ENCODE results near the gene WDR1. TPM values are rescaled to one million over a fixed set of nuclear protein-coding genes. Genes with fewer than 3 reads are reported as not detected.

Gene WDR1
- polyA plus RNA-seq, 3 donors: 206 to 251 (median 243) TPM

DNA sequence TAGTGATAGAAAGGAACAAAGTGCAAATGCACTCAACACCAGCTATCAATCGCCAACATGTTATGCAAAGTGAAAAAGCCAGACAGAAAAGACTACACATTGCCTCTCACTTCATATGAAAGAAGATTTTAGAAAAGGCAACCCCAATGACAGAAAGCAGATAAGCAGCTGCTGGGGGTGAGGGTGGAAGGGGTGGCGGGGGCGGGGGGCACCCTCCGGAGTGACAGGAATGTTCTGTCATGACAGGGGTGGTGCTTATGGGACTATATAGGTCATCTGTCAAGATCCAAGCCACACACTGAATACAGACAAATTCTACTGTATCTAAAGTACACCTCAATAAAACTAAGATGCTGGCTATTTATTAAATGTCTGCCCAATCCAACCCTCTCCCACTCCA is 10.7 kb downstream of the WDR1 start:
- Histone ChIP-seq H2AFZ (ENCODE audit: insufficient read depth, low read depth, low read length, poor library complexity, severe bottlenecking) (no peak overlapping the region), H3K9me3 (replicated peaks in 1 of 2; ENCODE audit: control insufficient read depth in 1 of 2, insufficient read depth in 1 of 2, low read length in 2 of 2) (no peaks in the 10 kb centered on the region), H3K4me2 (replicated peaks; ENCODE audit: extremely low read depth, low read length, poor library complexity, severe bottlenecking) (no peak overlapping the region), H3K79me2 (ENCODE audit: insufficient read depth, low read length) (peaks cover 100% of the 10 kb centered on the region), H3K27ac (ENCODE audit: low read depth in 1 of 2, low read length in 2 of 2) (peak overlapping the region in 1 of 2 donors; percentile 69), H3K4me3 (replicated peaks in 1 of 3; ENCODE audit: low read depth in 2 of 3, low read length in 3 of 3) (no peak overlapping the region), H3K27me3 (ENCODE audit: control insufficient read depth in 2 of 2, insufficient read depth in 2 of 2, low read length in 2 of 2) (no peaks in the 10 kb centered on the region), H3K36me3 (replicated peaks in 1 of 2; ENCODE audit: control insufficient read depth in 1 of 2, insufficient read depth in 2 of 2, low read length in 2 of 2) (peaks cover 73 to 94% of the 10 kb centered on the region in 2 donors), H3K4me1 (ENCODE audit: control insufficient read depth in 1 of 2, insufficient read depth in 2 of 2, low read length in 2 of 2) (peaks cover 32 to 55% of the 10 kb centered on the region in 2 donors), H4K20me1 (ENCODE audit: insufficient read depth, low read length) (peaks cover 100% of the 10 kb centered on the region), H3K9ac (ENCODE audit: insufficient read depth, low read length, poor library complexity, severe bottlenecking) (no peak overlapping the region)
- no peak overlapping the region for H3K4me3 Mint-ChIP-seq
- DNase-seq: no peak
- peaks cover 82 to 92% of the 10 kb centered on the region in 2 donors for H3K36me3 Mint-ChIP-seq
- H3K4me1 Mint-ChIP-seq: peaks cover 83% of the 10 kb centered on the region
- no peaks in the 10 kb centered on the region for H3K9me3 Mint-ChIP-seq
- H3K27ac Mint-ChIP-seq: peak overlapping the region in 6 of 7 donors; percentile 71 to 92 (median 84)
- H3K27me3 Mint-ChIP-seq (ENCODE audit: low read depth in 3 of 3): peaks cover 0 to 4% (median 3%) of the 10 kb centered on the region in 3 donors
- intact Hi-C loops (cut with micrococcal nuclease): no loop called here
- no CpG with 5 or more reads among the region's 4 CpGs for WGBS (ENCODE audit: insufficient coverage)
- TF ChIP-seq, protein P1, sequence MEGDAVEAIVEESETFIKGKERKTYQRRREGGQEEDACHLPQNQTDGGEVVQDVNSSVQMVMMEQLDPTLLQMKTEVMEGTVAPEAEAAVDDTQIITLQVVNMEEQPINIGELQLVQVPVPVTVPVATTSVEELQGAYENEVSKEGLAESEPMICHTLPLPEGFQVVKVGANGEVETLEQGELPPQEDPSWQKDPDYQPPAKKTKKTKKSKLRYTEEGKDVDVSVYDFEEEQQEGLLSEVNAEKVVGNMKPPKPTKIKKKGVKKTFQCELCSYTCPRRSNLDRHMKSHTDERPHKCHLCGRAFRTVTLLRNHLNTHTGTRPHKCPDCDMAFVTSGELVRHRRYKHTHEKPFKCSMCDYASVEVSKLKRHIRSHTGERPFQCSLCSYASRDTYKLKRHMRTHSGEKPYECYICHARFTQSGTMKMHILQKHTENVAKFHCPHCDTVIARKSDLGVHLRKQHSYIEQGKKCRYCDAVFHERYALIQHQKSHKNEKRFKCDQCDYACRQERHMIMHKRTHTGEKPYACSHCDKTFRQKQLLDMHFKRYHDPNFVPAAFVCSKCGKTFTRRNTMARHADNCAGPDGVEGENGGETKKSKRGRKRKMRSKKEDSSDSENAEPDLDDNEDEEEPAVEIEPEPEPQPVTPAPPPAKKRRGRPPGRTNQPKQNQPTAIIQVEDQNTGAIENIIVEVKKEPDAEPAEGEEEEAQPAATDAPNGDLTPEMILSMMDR (IDR thresholded peaks at IDR 0.05): no peak

GRCh38 chr4:10105421-10105820 is 11.2 kb downstream of the WDR1 start:
- Histone ChIP-seq H2AFZ (ENCODE audit: insufficient read depth, low read depth, low read length, poor library complexity, severe bottlenecking) (no peak overlapping the region), H3K27ac (ENCODE audit: low read depth in 1 of 2, low read length in 2 of 2) (peak overlapping the region in 1 of 2 donors; percentile 69), H3K4me2 (replicated peaks; ENCODE audit: extremely low read depth, low read length, poor library complexity, severe bottlenecking) (no peak overlapping the region), H3K79me2 (ENCODE audit: insufficient read depth, low read length) (peaks cover 100% of the 10 kb centered on the region), H3K36me3 (replicated peaks in 1 of 2; ENCODE audit: control insufficient read depth in 1 of 2, insufficient read depth in 2 of 2, low read length in 2 of 2) (peaks cover 70 to 91% of the 10 kb centered on the region in 2 donors), H3K9ac (ENCODE audit: insufficient read depth, low read length, poor library complexity, severe bottlenecking) (no peak overlapping the region), H3K4me1 (ENCODE audit: control insufficient read depth in 1 of 2, insufficient read depth in 2 of 2, low read length in 2 of 2) (peaks cover 37 to 59% of the 10 kb centered on the region in 2 donors), H3K9me3 (replicated peaks in 1 of 2; ENCODE audit: control insufficient read depth in 1 of 2, insufficient read depth in 1 of 2, low read length in 2 of 2) (no peaks in the 10 kb centered on the region), H3K27me3 (ENCODE audit: control insufficient read depth in 2 of 2, insufficient read depth in 2 of 2, low read length in 2 of 2) (no peaks in the 10 kb centered on the region), H4K20me1 (ENCODE audit: insufficient read depth, low read length) (peaks cover 100% of the 10 kb centered on the region), H3K4me3 (replicated peaks in 1 of 3; ENCODE audit: low read depth in 2 of 3, low read length in 3 of 3) (no peak overlapping the region)
- Mint-ChIP-seq H3K27ac (peak overlapping the region in 6 of 7 donors; percentile 2 to 88 (median 62)), H3K27me3 (ENCODE audit: low read depth in 3 of 3) (peaks cover 0 to 4% (median 3%) of the 10 kb centered on the region in 3 donors), H3K9me3 (no peaks in the 10 kb centered on the region), H3K36me3 (peaks cover 81 to 92% of the 10 kb centered on the region in 2 donors), H3K4me3 (no peak overlapping the region), H3K4me1 (peaks cover 83% of the 10 kb centered on the region)
- no peak for DNase-seq
- TF ChIP-seq, protein P1 (IDR thresholded peaks at IDR 0.05): no peak
- intact Hi-C loops (cut with micrococcal nuclease): no loop called here
- WGBS (ENCODE audit: insufficient coverage): no CpG with 5 or more reads among the region's 4 CpGs

Data from CD14-positive monocyte (primary cell).